B cell (primary cell): Measurements from ENCODE around the gene ADAM30. TPM values are rescaled to one million over a fixed set of nuclear protein-coding genes. Genes with fewer than 3 reads are reported as not detected.

Experiments used
- ATAC-seq: fragments of 200-7000 bp; cut with Tn5 transposase; one replicate; pipeline ENCODE4 v1.10.0; 2021; ENCODE audit warnings: low read depth, mild to moderate bottlenecking, moderate number of reproducible peaks, moderate library complexity
- CTCF ChIA-PET: fragments of 350-600 bp; sonication (Branson Sonifier 250); formaldehyde crosslinking; loops from one replicate; lab custom pipeline; 2021; ENCODE audit warnings: antibody characterized with exemption, inconsistent platforms; lab: Charles Lee
- POLR2A ChIA-PET: fragments of 350-600 bp; sonication (Branson Sonifier 250); formaldehyde crosslinking; loops from one replicate; lab custom pipeline; 2021; ENCODE audit warnings: antibody characterized with exemption; lab: Charles Lee
- DNase-seq: peaks from one replicate; pipeline ENCODE4 v3.0.0; 2013
- H2AFZ ChIP-seq: 2 replicates; pipeline ENCODE4 v1.6.1; 2012; ENCODE audit warnings: mild to moderate bottlenecking, low read depth, low read length; ENCODE audit not compliant: insufficient read depth, poor library complexity, severe bottlenecking
- H3K27ac ChIP-seq, 2 donors: 1 replicate in 1 of 2; 2 replicates in 1 of 2; pipeline ENCODE4 v1.5.1; 2012 to 2013; ENCODE audit warnings: low read length in 2 of 2, mild to moderate bottlenecking in 2 of 2, moderate library complexity in 1 of 2
- H3K27me3 ChIP-seq, 4 experiments: fragments of 200-600 bp in 1 of 4; sonication (generic) in 1 of 4; replicated peaks in 1 of 4; 1 replicate in 2 of 4; 2 replicates in 2 of 4; pipeline versions ENCODE4 v1.6.1 to v1.7.0; 2013 to 2016; ENCODE audit warnings: low read length in 3 of 4, mild to moderate bottlenecking in 2 of 4, mixed read lengths in 1 of 4, moderate library complexity in 1 of 4; ENCODE audit not compliant: insufficient read depth in 4 of 4, control insufficient read depth in 3 of 4; ENCODE audit errors: control extremely low read depth in 1 of 4
- H3K36me3 ChIP-seq, 2 experiments: replicated peaks in 1 of 2; 1 replicate in 1 of 2; 2 replicates in 1 of 2; pipeline versions ENCODE4 v1.6.1 to v1.7.1; 2013; ENCODE audit warnings: low read length in 1 of 2; ENCODE audit not compliant: insufficient read depth in 2 of 2, control insufficient read depth in 1 of 2; ENCODE audit errors: control extremely low read depth in 1 of 2, extremely low read depth in 1 of 2
- H3K4me1 ChIP-seq, 2 donors: fragments of 200-600 bp in 1 of 2; sonication (generic) in 1 of 2; 1 replicate in 1 of 2; 2 replicates in 1 of 2; pipeline versions ENCODE4 v1.5.1 to v1.6.1; 2013 to 2017; ENCODE audit warnings: low read length in 2 of 2; ENCODE audit not compliant: control insufficient read depth in 2 of 2, insufficient read depth in 2 of 2
- H3K4me2 ChIP-seq: replicated peaks from 2 replicates; pipeline ENCODE3; 2012; ENCODE audit warnings: mild to moderate bottlenecking, low read depth, low read length; ENCODE audit not compliant: poor library complexity, severe bottlenecking
- H3K4me3 ChIP-seq, 5 experiments: fragments of 200-600 bp in 1 of 5; sonication (generic) in 1 of 5; 1 replicate in 3 of 5; 2 replicates in 2 of 5; pipeline versions ENCODE4 v1.5.1 to v1.7.0; 2011 to 2016; ENCODE audit warnings: low read length in 4 of 5, mild to moderate bottlenecking in 4 of 5, low read depth in 2 of 5, control low read depth in 1 of 5, moderate library complexity in 1 of 5; ENCODE audit not compliant: insufficient read depth in 1 of 5; ENCODE audit errors: control extremely low read depth in 1 of 5, extremely low read depth in 1 of 5
- H3K79me2 ChIP-seq: fragments of 200-600 bp; sonication (generic); one replicate; pipeline ENCODE4 v1.6.0; 2016; ENCODE audit warnings: low read length; ENCODE audit not compliant: control insufficient read depth, insufficient read depth
- H3K9ac ChIP-seq: fragments of 200-600 bp; sonication (generic); 2 replicates; pipeline ENCODE4 v1.6.1; 2017; ENCODE audit warnings: mild to moderate bottlenecking, low read length, moderate library complexity
- H3K9me3 ChIP-seq, 3 donors: one replicate each; pipeline versions ENCODE4 v1.6.1 to v1.7.1; 2013; ENCODE audit warnings: low read length in 2 of 3; ENCODE audit not compliant: control insufficient read depth in 2 of 3, insufficient read depth in 1 of 3; ENCODE audit errors: control extremely low read depth in 1 of 3
- H4K20me1 ChIP-seq: 2 replicates; pipeline ENCODE4 v1.6.0; 2012; ENCODE audit warnings: mild to moderate bottlenecking, low read length; ENCODE audit not compliant: insufficient read depth, control insufficient read depth, poor library complexity, severe bottlenecking
- H3K27ac Mint-ChIP-seq: one replicate; pipeline ENCODE4 v1.8.0; 2021; ENCODE audit warnings: mixed read lengths
- H3K27me3 Mint-ChIP-seq: one replicate; pipeline ENCODE4 v1.8.0; 2021; ENCODE audit warnings: mixed read lengths
- H3K4me1 Mint-ChIP-seq: one replicate; pipeline ENCODE4 v1.8.0; 2021; ENCODE audit warnings: mixed read lengths
- H3K4me3 Mint-ChIP-seq: one replicate; pipeline ENCODE4 v1.8.0; 2021; ENCODE audit warnings: mixed read lengths
- H3K9me3 Mint-ChIP-seq: one replicate; pipeline ENCODE4 v1.8.0; 2022; ENCODE audit warnings: mixed read lengths; ENCODE audit not compliant: insufficient read depth
- EZH2 ChIP-seq: IDR thresholded peaks from 2 replicates; pipeline ENCODE4 v1.6.1; 2012; ENCODE audit warnings: borderline replicate concordance, low read depth, mild to moderate bottlenecking, moderate library complexity, low read length; ENCODE audit not compliant: insufficient read depth, poor library complexity, severe bottlenecking
- WGBS: methylation state at CpG from one replicate; pipeline ENCODE4 v1.1.5; 2013; ENCODE audit warnings: missing lambda C conversion rate; ENCODE audit not compliant: insufficient coverage; 5-methylcytosine and 5-hydroxymethylcytosine counted together
- intact Hi-C: fragments of 100-400 bp; cut with micrococcal nuclease; formaldehyde crosslinking; loops from one replicate; pipeline ENCODE4 v1.10.0; 2022
- polyA plus RNA-seq: library from polyadenylated mRNA; depleted of rRNA; stranded (reverse); fragments of >200 nt; gene quantifications from 2 replicates; pipeline ENCODE4 v1.2.3, GENCODE V29; 2012
- total RNA-seq, 2 donors: library from RNA; stranded (reverse); fragments of 120-200 nt in 1 of 2; gene quantifications; 1 replicate in 1 of 2; 2 replicates in 1 of 2; pipeline versions ENCODE4 v1.2.3 to v1.2.4, GENCODE V29; 2013 to 2022
- TF ChIP-seq, protein P1 (sequence below): fragments of 200-600 bp; IDR thresholded peaks from one replicate; pipeline ENCODE4 v1.8.0; 2022; ENCODE audit warnings: antibody characterized with exemption, mild to moderate bottlenecking

Gene ADAM30
- total and polyA plus RNA-seq, 2 donors (not counting 1 experiment from before 2014, with no cell fraction given) = not detected

DNA sequence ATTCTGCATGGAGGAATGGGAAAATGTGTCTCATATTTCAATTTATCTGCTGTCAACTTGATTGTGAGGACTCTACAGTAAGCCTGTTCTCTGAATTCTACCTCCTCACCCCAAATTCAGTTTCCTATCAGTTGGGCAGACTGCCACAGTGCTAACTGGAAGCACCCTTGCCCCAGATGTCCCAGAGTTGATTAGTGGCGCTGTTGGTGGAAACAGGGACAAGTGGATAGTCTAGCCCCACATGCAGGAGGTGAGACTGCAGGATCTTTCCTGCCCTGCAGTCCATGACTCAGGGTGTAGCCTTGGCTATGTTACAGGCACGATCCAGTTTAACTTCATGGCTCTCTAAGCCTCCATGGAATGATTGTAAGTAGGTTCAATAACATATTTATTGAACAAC lies 22.1 kb downstream of the ADAM30 start:
- no peaks in the 10 kb centered on the region for H4K20me1 ChIP-seq
- ChIA-PET CTCF (interaction anchor here (0.9 kb wide), 1 partner anchor 65 kb away, joined by 3 read pairs; no protein-coding TSS in a partner anchor), POLR2A (no interaction called here)
- Mint-ChIP-seq H3K27me3 (peaks cover 32% of the 10 kb centered on the region), H3K4me3 (no peak overlapping the region), H3K27ac (no peak overlapping the region), H3K4me1 (no peaks in the 10 kb centered on the region), H3K9me3 (no peaks in the 10 kb centered on the region)
- no peaks in the 10 kb centered on the region for H3K79me2 ChIP-seq
- peaks cover 0 to 4% of the 10 kb centered on the region in 2 donors for H3K4me1 ChIP-seq
- TF ChIP-seq, protein P1, sequence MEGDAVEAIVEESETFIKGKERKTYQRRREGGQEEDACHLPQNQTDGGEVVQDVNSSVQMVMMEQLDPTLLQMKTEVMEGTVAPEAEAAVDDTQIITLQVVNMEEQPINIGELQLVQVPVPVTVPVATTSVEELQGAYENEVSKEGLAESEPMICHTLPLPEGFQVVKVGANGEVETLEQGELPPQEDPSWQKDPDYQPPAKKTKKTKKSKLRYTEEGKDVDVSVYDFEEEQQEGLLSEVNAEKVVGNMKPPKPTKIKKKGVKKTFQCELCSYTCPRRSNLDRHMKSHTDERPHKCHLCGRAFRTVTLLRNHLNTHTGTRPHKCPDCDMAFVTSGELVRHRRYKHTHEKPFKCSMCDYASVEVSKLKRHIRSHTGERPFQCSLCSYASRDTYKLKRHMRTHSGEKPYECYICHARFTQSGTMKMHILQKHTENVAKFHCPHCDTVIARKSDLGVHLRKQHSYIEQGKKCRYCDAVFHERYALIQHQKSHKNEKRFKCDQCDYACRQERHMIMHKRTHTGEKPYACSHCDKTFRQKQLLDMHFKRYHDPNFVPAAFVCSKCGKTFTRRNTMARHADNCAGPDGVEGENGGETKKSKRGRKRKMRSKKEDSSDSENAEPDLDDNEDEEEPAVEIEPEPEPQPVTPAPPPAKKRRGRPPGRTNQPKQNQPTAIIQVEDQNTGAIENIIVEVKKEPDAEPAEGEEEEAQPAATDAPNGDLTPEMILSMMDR = no peak
- no peak for TF ChIP-seq EZH2
- WGBS = 100% methylated on average over 1 of the region's 2 CpGs
- DNase-seq = no peak
- intact Hi-C loops = no loop called here
- no peak overlapping the region for H3K9ac ChIP-seq
- no peaks in the 10 kb centered on the region for H3K36me3 ChIP-seq
- H3K4me3 ChIP-seq = no peak overlapping the region
- H3K9me3 ChIP-seq = no peaks in the 10 kb centered on the region
- no peak overlapping the region for H3K4me2 ChIP-seq
- no peak overlapping the region for H3K27ac ChIP-seq
- H3K27me3 ChIP-seq = peaks cover 0 to 12% (median 2%) of the 10 kb centered on the region in 4 experiments
- H2AFZ ChIP-seq = no peak overlapping the region
- no peak for ATAC-seq

DNA sequence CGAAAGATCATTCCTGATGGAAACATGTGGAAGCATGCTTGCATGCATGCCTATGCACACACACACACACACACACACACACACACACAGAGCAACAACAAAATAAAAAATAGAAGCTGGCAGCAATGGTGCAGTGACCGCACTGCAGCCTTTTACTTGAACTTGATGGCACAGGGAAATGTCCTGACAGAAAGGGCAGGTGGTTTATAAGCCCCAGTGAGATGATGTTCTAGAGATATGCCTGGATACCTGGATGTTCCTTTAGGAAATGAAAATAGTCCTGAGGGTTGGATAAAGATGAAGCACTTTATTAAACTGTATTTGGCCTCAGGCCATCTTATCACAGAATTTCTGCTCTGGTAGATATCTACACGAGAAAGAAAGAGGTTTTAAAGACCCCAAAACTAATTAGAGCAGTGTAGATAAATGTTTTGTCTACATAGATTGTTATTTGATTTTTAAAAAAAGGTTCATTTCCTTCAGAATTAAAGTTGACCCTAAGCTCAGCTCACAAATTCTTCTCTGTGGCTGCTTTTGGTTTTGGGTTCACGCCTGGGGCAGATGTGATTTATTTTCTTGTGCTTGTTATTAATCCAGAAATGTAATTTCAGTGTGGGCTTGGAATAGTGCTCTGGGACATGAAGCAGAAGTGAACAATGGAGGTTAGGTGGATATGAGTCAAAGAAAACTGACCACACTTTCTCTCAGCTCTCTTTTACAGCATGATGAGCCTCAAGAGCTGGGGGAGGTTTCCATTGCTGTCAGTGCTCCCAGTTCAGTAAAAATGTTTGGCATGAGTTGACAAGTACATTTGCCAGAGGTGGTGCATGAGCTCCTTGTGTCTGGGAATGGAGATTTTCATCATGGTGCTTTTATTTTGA lies 22.9 kb downstream of the ADAM30 start:
- Histone ChIP-seq H3K27me3 (peaks cover 0 to 12% (median 2%) of the 10 kb centered on the region in 4 experiments), H3K4me2 (no peak overlapping the region), H2AFZ (no peak overlapping the region), H3K9ac (no peak overlapping the region), H3K79me2 (no peaks in the 10 kb centered on the region), H3K36me3 (no peaks in the 10 kb centered on the region), H3K27ac (no peak overlapping the region), H3K4me3 (no peak overlapping the region), H3K9me3 (no peaks in the 10 kb centered on the region), H4K20me1 (no peaks in the 10 kb centered on the region), H3K4me1 (peaks cover 0 to 4% of the 10 kb centered on the region in 2 donors)
- peaks cover 28% of the 10 kb centered on the region for H3K27me3 Mint-ChIP-seq
- ChIA-PET POLR2A (no interaction called here), CTCF (interaction anchor here (0.6 to 0.9 kb wide), 2 partner anchors 14 to 64 kb away, joined by 3 read pairs; no protein-coding TSS in a partner anchor)
- intact Hi-C loops = no loop called here
- no peak overlapping the region for H3K27ac Mint-ChIP-seq
- no peak overlapping the region for H3K4me3 Mint-ChIP-seq
- no peaks in the 10 kb centered on the region for H3K9me3 Mint-ChIP-seq
- TF ChIP-seq, protein P1 = no peak
- WGBS = 100% methylated on average over 1 of the region's 4 CpGs
- DNase-seq (no peak), ATAC-seq (no peak)
- no peaks in the 10 kb centered on the region for H3K4me1 Mint-ChIP-seq
